ENCODE results near the gene DNAAF5.
"Not testable (repeated sequence)": the region's sequence is repeated elsewhere in the genome, so short reads cannot be mapped to it uniquely, and the experiment has no call there.

Gene DNAAF5

GRCh38 chr7:801940-802381 lies 75.5 kb downstream of the DNAAF5 start:
- Histone ChIP-seq H2AFZ (ENCODE audit: low read length) (peak overlapping the region; percentile 40), H3K14ac (ENCODE audit: low read length) (peak overlapping the region; percentile 21), H3K9me3 (replicated peaks in 1 of 2; ENCODE audit: control insufficient read depth in 2 of 2, insufficient read depth in 1 of 2, low read depth in 1 of 2, low read length in 2 of 2) (no peaks in the 10 kb centered on the region), H3K4me3 (ENCODE audit: low read length in 2 of 2) (no peak overlapping the region), H3K4ac (ENCODE audit: low read length) (no peak overlapping the region), H3K27me3 (ENCODE audit: control insufficient read depth in 3 of 3, insufficient read depth in 3 of 3, low read depth in 1 of 3, low read length in 3 of 3) (no peaks in the 10 kb centered on the region), H3K79me1 (ENCODE audit: low read depth, low read length) (no peaks in the 10 kb centered on the region), H2BK15ac (ENCODE audit: low read length) (peak overlapping the region; percentile 96), H3K36me3 (replicated peaks in 1 of 2; ENCODE audit: control insufficient read depth in 2 of 2, insufficient read depth in 2 of 2, low read length in 2 of 2) (no peaks in the 10 kb centered on the region), H3K4me2 (ENCODE audit: insufficient read depth, low read length, poor library complexity, severe bottlenecking) (no peak overlapping the region), H2BK12ac (ENCODE audit: low read length) (peak overlapping the region; percentile 30), H3K9ac (ENCODE audit: low read depth, low read length, poor library complexity) (no peak overlapping the region), H2AK5ac (ENCODE audit: low read depth, low read length) (peak overlapping the region; percentile 68), H3K18ac (ENCODE audit: low read length) (peak overlapping the region; percentile 76), H4K91ac (ENCODE audit: low read depth, low read length, poor library complexity) (peak overlapping the region; percentile 53), H3K4me1 (ENCODE audit: control insufficient read depth in 2 of 2, insufficient read depth in 1 of 2, low read depth in 1 of 2, low read length in 2 of 2) (peaks cover 0 to 3% of the 10 kb centered on the region in 2 donors), H2BK5ac (ENCODE audit: low read length) (no peak overlapping the region), H3K27ac (replicated peaks; ENCODE audit: low read length) (no peak overlapping the region), H3K23ac (ENCODE audit: low read depth, low read length, poor library complexity) (peak overlapping the region; percentile 73), H2BK120ac (ENCODE audit: low read depth, low read length) (no peak overlapping the region), H4K8ac (ENCODE audit: low read depth, low read length) (peak overlapping the region; percentile 48)
- no peak for DNase-seq (ENCODE audit: low spot score)
- no CpG with 5 or more reads among the region's 19 CpGs for whole genome bisulfite sequencing, 2 donors (ENCODE audit: extremely low coverage in 2 of 2, insufficient read length in 2 of 2, insufficient replicate concordance in 1 of 2)

DNA sequence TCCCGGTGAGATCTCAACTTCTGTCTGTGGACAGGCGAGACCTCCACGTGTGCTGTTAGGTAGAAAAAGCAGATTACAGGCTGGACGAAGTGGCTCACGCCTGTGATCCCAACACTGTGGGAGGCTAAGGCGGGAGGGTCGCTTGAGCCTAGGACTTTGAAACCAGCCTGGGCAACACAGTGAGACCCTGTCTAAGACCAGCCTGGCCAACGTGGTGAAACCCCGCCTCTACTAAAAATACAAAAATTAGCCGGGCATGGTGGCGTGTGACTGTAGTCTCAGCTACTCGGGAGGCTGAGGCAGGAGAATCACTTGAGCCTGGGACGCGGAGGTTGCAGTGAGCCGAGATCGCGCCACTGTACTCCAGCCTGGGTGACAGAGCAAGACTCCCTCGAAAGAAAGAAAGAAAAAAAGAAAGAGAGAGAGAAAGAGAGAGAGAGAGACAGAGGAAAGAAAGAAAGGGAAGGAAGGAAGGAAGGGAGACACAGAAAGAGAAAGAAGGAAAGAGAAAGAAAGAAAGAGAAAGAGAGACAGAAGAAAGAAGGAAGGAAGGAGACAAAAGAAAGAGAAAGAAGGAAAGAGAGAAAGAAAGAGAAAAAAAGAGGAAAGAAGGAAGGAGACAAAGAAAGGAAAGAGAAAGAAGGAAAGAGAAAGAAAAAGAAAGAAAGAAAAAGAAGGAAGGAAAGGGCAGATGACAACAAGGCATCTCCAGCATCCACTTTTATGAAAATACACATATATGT lies 76.2 kb downstream of the DNAAF5 start:
- Histone ChIP-seq H2AK5ac (ENCODE audit: low read depth, low read length) (no peak overlapping the region), H2BK12ac (ENCODE audit: low read length) (no peak overlapping the region), H3K9me3 (replicated peaks in 1 of 2; ENCODE audit: control insufficient read depth in 2 of 2, insufficient read depth in 1 of 2, low read depth in 1 of 2, low read length in 2 of 2) (peaks cover 0 to 1% of the 10 kb centered on the region in 2 donors), H3K9ac (ENCODE audit: low read depth, low read length, poor library complexity) (no peak overlapping the region), H3K27me3 (ENCODE audit: control insufficient read depth in 3 of 3, insufficient read depth in 3 of 3, low read depth in 1 of 3, low read length in 3 of 3) (no peaks in the 10 kb centered on the region), H4K8ac (ENCODE audit: low read depth, low read length) (no peak overlapping the region), H3K4ac (ENCODE audit: low read length) (no peak overlapping the region), H2BK5ac (ENCODE audit: low read length) (no peak overlapping the region), H3K18ac (ENCODE audit: low read length) (peak overlapping the region; percentile 3), H3K14ac (ENCODE audit: low read length) (no peak overlapping the region), H4K91ac (ENCODE audit: low read depth, low read length, poor library complexity) (no peak overlapping the region), H3K4me1 (ENCODE audit: control insufficient read depth in 2 of 2, insufficient read depth in 1 of 2, low read depth in 1 of 2, low read length in 2 of 2) (peaks cover 0 to 3% of the 10 kb centered on the region in 2 donors), H3K23ac (ENCODE audit: low read depth, low read length, poor library complexity) (no peak overlapping the region), H3K4me3 (ENCODE audit: low read length in 2 of 2) (no peak overlapping the region), H2BK120ac (ENCODE audit: low read depth, low read length) (no peak overlapping the region), H3K4me2 (ENCODE audit: insufficient read depth, low read length, poor library complexity, severe bottlenecking) (no peak overlapping the region), H3K27ac (replicated peaks; ENCODE audit: low read length) (no peak overlapping the region), H2BK15ac (ENCODE audit: low read length) (no peak overlapping the region), H3K36me3 (replicated peaks in 1 of 2; ENCODE audit: control insufficient read depth in 2 of 2, insufficient read depth in 2 of 2, low read length in 2 of 2) (no peaks in the 10 kb centered on the region), H3K79me1 (ENCODE audit: low read depth, low read length) (no peaks in the 10 kb centered on the region), H2AFZ (ENCODE audit: low read length) (no peak overlapping the region)
- no peak for DNase-seq (ENCODE audit: low spot score)
- WGBS, 2 donors (ENCODE audit: extremely low coverage in 2 of 2, insufficient read length in 2 of 2, insufficient replicate concordance in 1 of 2) = no CpG with 5 or more reads among the region's 18 CpGs

- no peak overlapping the region for H3K14ac ChIP-seq (ENCODE audit: low read length)
- H4K91ac ChIP-seq (ENCODE audit: low read depth, low read length, poor library complexity) = no peak overlapping the region
- H3K9ac ChIP-seq (ENCODE audit: low read depth, low read length, poor library complexity) = no peak overlapping the region
- H2AFZ ChIP-seq (ENCODE audit: low read length) = no peak overlapping the region
- H2BK15ac ChIP-seq (ENCODE audit: low read length) = no peak overlapping the region
- no peak overlapping the region for H3K4me3 ChIP-seq (ENCODE audit: low read length in 2 of 2)
- H3K27me3 ChIP-seq (ENCODE audit: control insufficient read depth in 3 of 3, insufficient read depth in 3 of 3, low read depth in 1 of 3, low read length in 3 of 3) = no peaks in the 10 kb centered on the region
- H3K4ac ChIP-seq (ENCODE audit: low read length) = no peak overlapping the region
- H2BK5ac ChIP-seq (ENCODE audit: low read length) = no peak overlapping the region
- H2AK5ac ChIP-seq (ENCODE audit: low read depth, low read length) = no peak overlapping the region
- H3K4me1 ChIP-seq (ENCODE audit: control insufficient read depth in 2 of 2, insufficient read depth in 1 of 2, low read depth in 1 of 2, low read length in 2 of 2) = peaks cover 0 to 3% of the 10 kb centered on the region in 2 donors
- no peak overlapping the region for H3K27ac ChIP-seq (replicated peaks; ENCODE audit: low read length)
- H2BK12ac ChIP-seq (ENCODE audit: low read length) = no peak overlapping the region
- H3K4me2 ChIP-seq (ENCODE audit: insufficient read depth, low read length, poor library complexity, severe bottlenecking) = no peak overlapping the region
- no peak overlapping the region for H2BK120ac ChIP-seq (ENCODE audit: low read depth, low read length)
- H3K79me1 ChIP-seq (ENCODE audit: low read depth, low read length) = no peaks in the 10 kb centered on the region
- no CpG with 5 or more reads among the region's 10 CpGs for WGBS, 2 donors (ENCODE audit: extremely low coverage in 2 of 2, insufficient read length in 2 of 2, insufficient replicate concordance in 1 of 2)
- H3K36me3 ChIP-seq (replicated peaks in 1 of 2; ENCODE audit: control insufficient read depth in 2 of 2, insufficient read depth in 2 of 2, low read length in 2 of 2) = no peaks in the 10 kb centered on the region
- H4K8ac ChIP-seq (ENCODE audit: low read depth, low read length) = no peak overlapping the region
- H3K9me3 ChIP-seq (replicated peaks in 1 of 2; ENCODE audit: control insufficient read depth in 2 of 2, insufficient read depth in 1 of 2, low read depth in 1 of 2, low read length in 2 of 2) = peaks cover 0 to 1% of the 10 kb centered on the region in 2 donors
- H3K18ac ChIP-seq (ENCODE audit: low read length) = no peak overlapping the region
- no peak for DNase-seq (ENCODE audit: low spot score)
- no peak overlapping the region for H3K23ac ChIP-seq (ENCODE audit: low read depth, low read length, poor library complexity)
Observed at GRCh38 chr7:803243-803635, 76.7 kb downstream of the DNAAF5 start.

- H2BK120ac ChIP-seq (ENCODE audit: low read depth, low read length); H3K18ac ChIP-seq (ENCODE audit: low read length); H3K27ac ChIP-seq (replicated peaks; ENCODE audit: low read length); H4K91ac ChIP-seq (ENCODE audit: low read depth, low read length, poor library complexity); H3K79me1 ChIP-seq (ENCODE audit: low read depth, low read length); H3K9me3 ChIP-seq (replicated peaks in 1 of 2; ENCODE audit: control insufficient read depth in 2 of 2, insufficient read depth in 1 of 2, low read depth in 1 of 2, low read length in 2 of 2); H2AK5ac ChIP-seq (ENCODE audit: low read depth, low read length); H4K8ac ChIP-seq (ENCODE audit: low read depth, low read length); H3K27me3 ChIP-seq (ENCODE audit: control insufficient read depth in 3 of 3, insufficient read depth in 3 of 3, low read depth in 1 of 3, low read length in 3 of 3); H3K14ac ChIP-seq (ENCODE audit: low read length); H2BK5ac ChIP-seq (ENCODE audit: low read length); H3K4ac ChIP-seq (ENCODE audit: low read length); H2BK15ac ChIP-seq (ENCODE audit: low read length); H3K36me3 ChIP-seq (replicated peaks in 1 of 2; ENCODE audit: control insufficient read depth in 2 of 2, insufficient read depth in 2 of 2, low read length in 2 of 2); H2AFZ ChIP-seq (ENCODE audit: low read length); H2BK12ac ChIP-seq (ENCODE audit: low read length); H3K9ac ChIP-seq (ENCODE audit: low read depth, low read length, poor library complexity); H3K4me3 ChIP-seq (ENCODE audit: low read length in 2 of 2); H3K4me1 ChIP-seq (ENCODE audit: control insufficient read depth in 2 of 2, insufficient read depth in 1 of 2, low read depth in 1 of 2, low read length in 2 of 2); DNase-seq (ENCODE audit: low spot score); H3K23ac ChIP-seq (ENCODE audit: low read depth, low read length, poor library complexity); H3K4me2 ChIP-seq (ENCODE audit: insufficient read depth, low read length, poor library complexity, severe bottlenecking): not testable (repeated sequence)
- no CpG with 5 or more reads among the region's 4 CpGs for WGBS, 2 donors (ENCODE audit: extremely low coverage in 2 of 2, insufficient read length in 2 of 2, insufficient replicate concordance in 1 of 2)
Observed at GRCh38 chr7:803796-804195, 77.3 kb downstream of the DNAAF5 start.

All from neuronal stem cell (in vitro differentiated cells).